NB4 (cell line): ENCODE data around the gene PODNL1.
A peak's percentile ranks its signal among the peaks of the same experiment; 100 is the strongest.

ENCODE experiments used
- MYC ChIP-seq: IDR thresholded peaks from 2 replicates; pipeline ENCODE4 v1.6.1; 2011; ENCODE audit warnings: low read depth, low read length
- POLR2A ChIP-seq: IDR thresholded peaks from 2 replicates; pipeline ENCODE4 v1.6.1; 2011; ENCODE audit warnings: mild to moderate bottlenecking; ENCODE audit not compliant: insufficient read length; ENCODE audit errors: extremely low read depth
- TF ChIP-seq, protein P1 (sequence below): IDR thresholded peaks from one replicate; pipeline ENCODE4 v1.5.1; 2012; ENCODE audit warnings: low read depth, low read length

DNA sequence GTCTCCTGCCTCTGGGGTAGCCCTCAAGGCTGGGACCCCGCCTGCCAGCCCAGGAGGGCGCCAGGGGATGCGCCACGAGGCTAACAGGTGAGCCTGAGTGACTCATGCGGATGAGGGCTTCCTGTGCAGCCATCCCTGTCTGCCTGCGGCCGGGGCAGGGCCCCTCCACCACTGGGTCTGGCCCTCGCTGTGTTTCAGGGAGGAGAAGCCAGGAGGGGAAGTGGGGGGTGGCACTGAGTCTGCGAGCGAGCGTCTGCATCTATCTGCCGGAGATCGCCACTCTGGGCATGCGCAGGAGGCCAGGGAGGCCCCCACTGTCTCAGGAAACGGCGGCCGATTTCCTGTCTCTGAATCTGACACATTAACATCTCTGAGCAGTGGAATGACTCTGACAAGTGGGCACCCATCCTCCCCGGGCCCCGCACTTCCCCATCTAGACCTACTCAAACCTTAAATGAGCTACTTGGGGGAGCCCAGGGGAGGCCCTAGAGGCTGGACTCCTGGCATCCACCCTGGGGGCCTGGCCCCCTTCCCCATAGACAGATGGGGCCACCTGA lies 48.2 kb upstream of the PODNL1 start:
- TF ChIP-seq, protein P1, sequence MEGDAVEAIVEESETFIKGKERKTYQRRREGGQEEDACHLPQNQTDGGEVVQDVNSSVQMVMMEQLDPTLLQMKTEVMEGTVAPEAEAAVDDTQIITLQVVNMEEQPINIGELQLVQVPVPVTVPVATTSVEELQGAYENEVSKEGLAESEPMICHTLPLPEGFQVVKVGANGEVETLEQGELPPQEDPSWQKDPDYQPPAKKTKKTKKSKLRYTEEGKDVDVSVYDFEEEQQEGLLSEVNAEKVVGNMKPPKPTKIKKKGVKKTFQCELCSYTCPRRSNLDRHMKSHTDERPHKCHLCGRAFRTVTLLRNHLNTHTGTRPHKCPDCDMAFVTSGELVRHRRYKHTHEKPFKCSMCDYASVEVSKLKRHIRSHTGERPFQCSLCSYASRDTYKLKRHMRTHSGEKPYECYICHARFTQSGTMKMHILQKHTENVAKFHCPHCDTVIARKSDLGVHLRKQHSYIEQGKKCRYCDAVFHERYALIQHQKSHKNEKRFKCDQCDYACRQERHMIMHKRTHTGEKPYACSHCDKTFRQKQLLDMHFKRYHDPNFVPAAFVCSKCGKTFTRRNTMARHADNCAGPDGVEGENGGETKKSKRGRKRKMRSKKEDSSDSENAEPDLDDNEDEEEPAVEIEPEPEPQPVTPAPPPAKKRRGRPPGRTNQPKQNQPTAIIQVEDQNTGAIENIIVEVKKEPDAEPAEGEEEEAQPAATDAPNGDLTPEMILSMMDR: no peak
- peak; percentile 47 for TF ChIP-seq POLR2A
- peak; percentile 75 for TF ChIP-seq MYC
